HEK293 (cell line): ENCODE measurements around the gene DMD.

ENCODE experiments used
- CTCF ChIA-PET: fragments of 350-600 bp; formaldehyde crosslinking; extraction: SDS; loops from one replicate; lab custom pipeline; 2021; ENCODE audit warnings: antibody characterized with exemption; lab: Yijun Ruan, JAX
- POLR2A ChIA-PET: fragments of 300-600 bp; formaldehyde crosslinking; extraction: SDS; loops from one replicate; lab custom pipeline; 2020; ENCODE audit warnings: antibody characterized with exemption, inconsistent platforms; lab: Yijun Ruan, JAX
- H3K27ac ChIP-seq: fragments of 200-500 bp; sonication (Bioruptor generic); 2 replicates; pipeline ENCODE4 v1.5.1; 2014; ENCODE audit warnings: low read depth, low read length, control low read depth, inconsistent platforms; ENCODE audit errors: extremely low read depth
- H3K36me3 ChIP-seq, 2 experiments: fragments of 200-500 bp in 1 of 2; sonication (Bioruptor generic) in 1 of 2; 1 replicate in 1 of 2; 2 replicates in 1 of 2; pipeline ENCODE4 v1.5.1; 2014 to 2017; ENCODE audit warnings: inconsistent platforms in 2 of 2, low read length in 2 of 2; ENCODE audit not compliant: control insufficient read depth in 2 of 2, insufficient read depth in 1 of 2
- H3K4me1 ChIP-seq: fragments of 200-500 bp; sonication (Bioruptor generic); 2 replicates; pipeline ENCODE4 v1.5.1; 2014; ENCODE audit warnings: mild to moderate bottlenecking, low read length, inconsistent platforms; ENCODE audit not compliant: control insufficient read depth, insufficient read depth
- H3K4me3 ChIP-seq: 2 replicates; pipeline ENCODE4 v1.5.1; 2011; ENCODE audit warnings: low read depth, mild to moderate bottlenecking, control low read depth, low read length, moderate library complexity
- H3K9me3 ChIP-seq: fragments of 200-500 bp; sonication (Bioruptor generic); 2 replicates; pipeline ENCODE4 v1.5.1; 2014; ENCODE audit warnings: low read depth, low read length, inconsistent platforms; ENCODE audit not compliant: control insufficient read depth, insufficient read depth
- BCL11B ChIP-seq: fragments of 450-650 bp; formaldehyde crosslinking; IDR thresholded peaks from 2 replicates; pipeline ENCODE4 v1.5.1; 2016; ENCODE audit warnings: low read depth, missing biosample characterization, missing genetic modification characterization
- TCF7L2 ChIP-seq: IDR thresholded peaks from 2 replicates; pipeline ENCODE4 v1.6.1; 2011; ENCODE audit warnings: low read depth, mild to moderate bottlenecking, inconsistent platforms, low read length, moderate library complexity, borderline replicate concordance
- TRIM28 ChIP-seq: IDR thresholded peaks from 2 replicates; pipeline ENCODE4 v1.6.1; 2011; ENCODE audit warnings: low read length, control low read depth, borderline replicate concordance
- YY1 ChIP-seq: fragments of 450-650 bp; formaldehyde crosslinking; IDR thresholded peaks from 2 replicates; pipeline ENCODE4 v1.5.1; 2018; ENCODE audit warnings: missing biosample characterization, missing genetic modification characterization
- ZBTB1 ChIP-seq: fragments of 450-650 bp; formaldehyde crosslinking; IDR thresholded peaks from 2 replicates; pipeline ENCODE4 v1.5.1; 2016; ENCODE audit warnings: missing biosample characterization, missing genetic modification characterization
- ZBTB48 ChIP-seq: fragments of 450-650 bp; formaldehyde crosslinking; IDR thresholded peaks from 2 replicates; pipeline ENCODE4 v1.5.1; 2016; ENCODE audit warnings: missing biosample characterization, missing genetic modification characterization
- ZFP69B ChIP-seq: fragments of 450-650 bp; formaldehyde crosslinking; IDR thresholded peaks from 2 replicates; pipeline ENCODE4 v1.5.1; 2016; ENCODE audit warnings: missing biosample characterization, missing genetic modification characterization
- ZNF239 ChIP-seq: fragments of 450-650 bp; formaldehyde crosslinking; IDR thresholded peaks from 2 replicates; pipeline ENCODE4 v1.5.1; 2016; ENCODE audit warnings: missing biosample characterization, missing genetic modification characterization
- ZNF48 ChIP-seq: fragments of 450-650 bp; formaldehyde crosslinking; IDR thresholded peaks from 2 replicates; pipeline ENCODE4 v1.5.1; 2016; ENCODE audit warnings: missing biosample characterization, missing genetic modification characterization
- ZNF555 ChIP-seq: fragments of 450-650 bp; formaldehyde crosslinking; conservative IDR thresholded peaks from 2 replicates; pipeline ENCODE4 v1.5.1; 2017; ENCODE audit warnings: missing biosample characterization, mild to moderate bottlenecking, missing genetic modification characterization, inconsistent platforms
- ZNF585B ChIP-seq: fragments of 450-650 bp; formaldehyde crosslinking; IDR thresholded peaks from 2 replicates; pipeline ENCODE4 v1.5.1; 2016; ENCODE audit warnings: missing biosample characterization, missing genetic modification characterization
- ZNF596 ChIP-seq: fragments of 450-650 bp; IDR thresholded peaks from 2 replicates; pipeline ENCODE4 v1.5.0; 2018; ENCODE audit warnings: missing biosample characterization, mild to moderate bottlenecking, missing genetic modification characterization, moderate library complexity
- TF ChIP-seq, protein P1 (sequence below): fragments of 450-650 bp; formaldehyde crosslinking; IDR thresholded peaks from 2 replicates; pipeline ENCODE4 v1.5.1; 2016; ENCODE audit warnings: missing biosample characterization, missing genetic modification characterization
- TF ChIP-seq, protein P2 (sequence below): fragments of 450-650 bp; formaldehyde crosslinking; conservative IDR thresholded peaks from 2 replicates; pipeline ENCODE4 v1.5.1; 2016; ENCODE audit warnings: low read depth, missing biosample characterization, missing genetic modification characterization
- TF ChIP-seq, protein P3 (sequence below): IDR thresholded peaks from 2 replicates; pipeline ENCODE4 v1.6.1; 2011; ENCODE audit warnings: mild to moderate bottlenecking, low read depth, low read length, borderline replicate concordance

DMD gene

DNA sequence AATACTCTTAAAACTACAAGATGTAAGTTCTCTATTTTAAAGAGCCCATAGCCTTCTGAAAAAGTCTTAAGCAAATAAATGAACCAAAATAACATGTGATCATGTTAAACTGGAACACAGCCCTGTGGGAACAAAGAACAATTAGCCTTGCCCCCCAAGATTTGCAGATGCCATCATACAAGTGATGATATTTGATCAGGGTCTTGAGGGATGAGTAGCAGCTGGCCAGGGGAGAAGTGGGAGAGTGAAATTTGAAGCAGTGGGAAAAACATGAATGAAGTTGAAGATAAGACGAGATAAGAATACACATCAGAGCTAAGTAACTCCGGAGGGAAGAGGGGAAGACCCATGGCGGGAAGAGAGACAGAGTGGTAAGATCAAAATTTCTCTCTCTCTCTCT is 1689.4 kb downstream of the DMD start:
- ChIA-PET POLR2A (no interaction called here), CTCF (interaction anchor here (1.0 kb wide), 1 partner anchor 138 kb away, joined by 4 read pairs; no protein-coding TSS in a partner anchor)
- H3K36me3 ChIP-seq: no peaks in the 10 kb centered on the region

DNA sequence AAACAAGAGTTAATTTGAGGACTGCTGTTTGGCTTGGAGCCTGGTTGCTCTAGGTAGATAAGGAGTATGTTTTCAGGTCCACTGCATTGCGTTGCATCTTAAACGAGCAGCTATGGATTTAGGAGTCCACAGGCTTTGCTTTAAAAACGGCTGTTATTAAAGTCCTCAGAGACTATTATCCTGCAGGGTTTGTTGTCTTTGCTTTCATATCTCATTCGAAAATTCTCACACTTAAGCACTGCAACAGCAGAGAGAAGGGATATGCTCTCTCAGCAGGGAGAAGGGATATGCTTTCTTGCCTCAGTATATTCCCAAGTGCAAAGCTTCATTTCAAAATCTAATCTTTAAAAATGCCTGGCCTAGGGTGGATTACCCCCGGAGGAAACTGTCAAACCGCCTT is 1694.8 kb downstream of the DMD start:
- POLR2A ChIA-PET: no interaction called here
- peaks cover 2% of the 10 kb centered on the region; the same call in 1 of the 2 replicates for H3K4me1 ChIP-seq

More for the DNA sequence above, 1689.4 kb downstream of the DMD start:
- H3K4me1 ChIP-seq: peaks cover 10% of the 10 kb centered on the region; the same call in 1 of the 2 replicates
- no peak overlapping the region for H3K27ac ChIP-seq
- TF ChIP-seq ZNF596 (peak; percentile 82), TCF7L2 (0 out of 2 replicates have a peak, but pooled peaks have one; percentile 17)
- TF ChIP-seq, protein P1, sequence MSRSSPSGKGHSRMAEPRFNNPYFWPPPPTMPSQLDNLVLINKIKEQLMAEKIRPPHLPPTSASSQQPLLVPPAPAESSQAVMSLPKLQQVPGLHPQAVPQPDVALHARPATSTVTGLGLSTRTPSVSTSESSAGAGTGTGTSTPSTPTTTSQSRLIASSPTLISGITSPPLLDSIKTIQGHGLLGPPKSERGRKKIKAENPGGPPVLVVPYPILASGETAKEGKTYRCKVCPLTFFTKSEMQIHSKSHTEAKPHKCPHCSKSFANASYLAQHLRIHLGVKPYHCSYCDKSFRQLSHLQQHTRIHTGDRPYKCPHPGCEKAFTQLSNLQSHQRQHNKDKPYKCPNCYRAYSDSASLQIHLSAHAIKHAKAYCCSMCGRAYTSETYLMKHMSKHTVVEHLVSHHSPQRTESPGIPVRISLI (tag by site-specific recombination): no peak
- H3K9me3 ChIP-seq: no peaks in the 10 kb centered on the region
- no peak overlapping the region for H3K4me3 ChIP-seq

DNA sequence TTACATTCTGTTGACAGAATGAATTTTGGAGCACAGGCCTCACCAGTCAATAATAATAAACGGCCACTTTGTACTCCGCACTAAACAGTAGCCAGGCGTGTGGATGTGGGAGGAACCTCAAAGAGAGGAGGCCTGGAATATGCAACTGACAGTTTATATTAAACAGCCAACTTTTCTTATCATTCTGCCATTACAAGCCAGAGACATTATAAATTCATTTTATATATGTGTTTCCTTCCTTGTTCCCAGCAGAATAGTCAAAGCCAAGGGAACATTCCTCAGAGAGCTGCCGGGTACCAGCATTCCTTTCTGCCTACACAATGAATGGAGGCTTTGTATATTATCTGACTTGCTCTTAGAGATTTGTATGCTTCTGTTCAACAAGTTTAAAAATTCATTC is 1703.0 kb downstream of the DMD start:
- ChIA-PET CTCF (no interaction called here), POLR2A (no interaction called here)
- no peaks in the 10 kb centered on the region for H3K4me1 ChIP-seq
- H3K27ac ChIP-seq: no peak overlapping the region
- no peak overlapping the region for H3K4me3 ChIP-seq
- no peaks in the 10 kb centered on the region for H3K9me3 ChIP-seq
- TF ChIP-seq ZNF585B (tag by site-specific recombination) (no peak), BCL11B (tag by site-specific recombination) (no peak), ZBTB48 (tag by site-specific recombination) (no peak), YY1 (tag by site-specific recombination) (no peak), ZBTB1 (no peak), ZNF555 (tag by site-specific recombination) (no peak), ZNF48 (tag by site-specific recombination) (no peak), ZFP69B (no peak)
- TF ChIP-seq, protein P1 (tag by site-specific recombination): no peak
- TF ChIP-seq, protein P2, sequence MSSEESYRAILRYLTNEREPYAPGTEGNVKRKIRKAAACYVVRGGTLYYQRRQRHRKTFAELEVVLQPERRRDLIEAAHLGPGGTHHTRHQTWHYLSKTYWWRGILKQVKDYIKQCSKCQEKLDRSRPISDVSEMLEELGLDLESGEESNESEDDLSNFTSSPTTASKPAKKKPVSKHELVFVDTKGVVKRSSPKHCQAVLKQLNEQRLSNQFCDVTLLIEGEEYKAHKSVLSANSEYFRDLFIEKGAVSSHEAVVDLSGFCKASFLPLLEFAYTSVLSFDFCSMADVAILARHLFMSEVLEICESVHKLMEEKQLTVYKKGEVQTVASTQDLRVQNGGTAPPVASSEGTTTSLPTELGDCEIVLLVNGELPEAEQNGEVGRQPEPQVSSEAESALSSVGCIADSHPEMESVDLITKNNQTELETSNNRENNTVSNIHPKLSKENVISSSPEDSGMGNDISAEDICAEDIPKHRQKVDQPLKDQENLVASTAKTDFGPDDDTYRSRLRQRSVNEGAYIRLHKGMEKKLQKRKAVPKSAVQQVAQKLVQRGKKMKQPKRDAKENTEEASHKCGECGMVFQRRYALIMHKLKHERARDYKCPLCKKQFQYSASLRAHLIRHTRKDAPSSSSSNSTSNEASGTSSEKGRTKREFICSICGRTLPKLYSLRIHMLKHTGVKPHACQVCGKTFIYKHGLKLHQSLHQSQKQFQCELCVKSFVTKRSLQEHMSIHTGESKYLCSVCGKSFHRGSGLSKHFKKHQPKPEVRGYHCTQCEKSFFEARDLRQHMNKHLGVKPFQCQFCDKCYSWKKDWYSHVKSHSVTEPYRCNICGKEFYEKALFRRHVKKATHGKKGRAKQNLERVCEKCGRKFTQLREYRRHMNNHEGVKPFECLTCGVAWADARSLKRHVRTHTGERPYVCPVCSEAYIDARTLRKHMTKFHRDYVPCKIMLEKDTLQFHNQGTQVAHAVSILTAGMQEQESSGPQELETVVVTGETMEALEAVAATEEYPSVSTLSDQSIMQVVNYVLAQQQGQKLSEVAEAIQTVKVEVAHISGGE: no peak
- no peaks in the 10 kb centered on the region for H3K36me3 ChIP-seq

More for the DNA sequence above, 1694.8 kb downstream of the DMD start:
- no peaks in the 10 kb centered on the region for H3K36me3 ChIP-seq
- TF ChIP-seq, protein P3, sequence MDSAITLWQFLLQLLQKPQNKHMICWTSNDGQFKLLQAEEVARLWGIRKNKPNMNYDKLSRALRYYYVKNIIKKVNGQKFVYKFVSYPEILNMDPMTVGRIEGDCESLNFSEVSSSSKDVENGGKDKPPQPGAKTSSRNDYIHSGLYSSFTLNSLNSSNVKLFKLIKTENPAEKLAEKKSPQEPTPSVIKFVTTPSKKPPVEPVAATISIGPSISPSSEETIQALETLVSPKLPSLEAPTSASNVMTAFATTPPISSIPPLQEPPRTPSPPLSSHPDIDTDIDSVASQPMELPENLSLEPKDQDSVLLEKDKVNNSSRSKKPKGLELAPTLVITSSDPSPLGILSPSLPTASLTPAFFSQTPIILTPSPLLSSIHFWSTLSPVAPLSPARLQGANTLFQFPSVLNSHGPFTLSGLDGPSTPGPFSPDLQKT: no peak
- TF ChIP-seq TCF7L2: peak; percentile 52; the same call in 1 of the 2 replicates
- no peak for TF ChIP-seq ZNF239
- TF ChIP-seq TRIM28: peak; percentile 81
- CTCF ChIA-PET: interaction anchor here (0.5 kb wide), 1 partner anchor 823 kb away, joined by 3 read pairs; no protein-coding TSS in a partner anchor
- no peak overlapping the region for H3K4me3 ChIP-seq
- H3K9me3 ChIP-seq: no peaks in the 10 kb centered on the region
- H3K27ac ChIP-seq: 0 out of 2 replicates have a peak overlapping the region, but pooled peaks have one; percentile 17
